GM21367 (cell line): ENCODE measurements around the gene VNN1.
"Not testable (repeated sequence)": the region's sequence is repeated elsewhere in the genome, so short reads cannot be mapped to it uniquely, and the experiment has no call there.

Experiments used
- ATAC-seq: cut with Tn5 transposase; IDR thresholded peaks from one replicate; pipeline ENCODE4 v1.9.1; 2021; ENCODE audit not compliant: unreplicated experiment

The VNN1 gene

DNA sequence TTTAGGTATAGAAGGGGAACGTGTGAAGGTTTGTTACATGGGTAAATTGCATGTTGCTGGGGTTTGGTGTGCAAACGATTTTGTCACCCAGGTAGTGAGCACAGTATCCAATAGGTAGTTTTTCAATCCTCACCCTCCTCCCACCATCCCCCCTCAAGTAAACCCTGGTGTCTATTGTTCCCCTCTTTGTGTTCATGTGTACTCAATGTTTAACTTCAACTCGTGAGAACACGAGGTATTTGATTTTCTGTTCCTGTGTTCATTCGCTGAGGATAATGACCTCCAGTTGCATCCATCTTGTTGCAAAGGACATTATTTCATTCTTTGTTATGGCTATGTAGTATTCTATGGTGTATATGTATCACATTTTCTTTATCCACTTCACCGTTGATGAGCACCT lies 11.6 kb upstream of the VNN1 start:
- ATAC-seq, result no peak

DNA sequence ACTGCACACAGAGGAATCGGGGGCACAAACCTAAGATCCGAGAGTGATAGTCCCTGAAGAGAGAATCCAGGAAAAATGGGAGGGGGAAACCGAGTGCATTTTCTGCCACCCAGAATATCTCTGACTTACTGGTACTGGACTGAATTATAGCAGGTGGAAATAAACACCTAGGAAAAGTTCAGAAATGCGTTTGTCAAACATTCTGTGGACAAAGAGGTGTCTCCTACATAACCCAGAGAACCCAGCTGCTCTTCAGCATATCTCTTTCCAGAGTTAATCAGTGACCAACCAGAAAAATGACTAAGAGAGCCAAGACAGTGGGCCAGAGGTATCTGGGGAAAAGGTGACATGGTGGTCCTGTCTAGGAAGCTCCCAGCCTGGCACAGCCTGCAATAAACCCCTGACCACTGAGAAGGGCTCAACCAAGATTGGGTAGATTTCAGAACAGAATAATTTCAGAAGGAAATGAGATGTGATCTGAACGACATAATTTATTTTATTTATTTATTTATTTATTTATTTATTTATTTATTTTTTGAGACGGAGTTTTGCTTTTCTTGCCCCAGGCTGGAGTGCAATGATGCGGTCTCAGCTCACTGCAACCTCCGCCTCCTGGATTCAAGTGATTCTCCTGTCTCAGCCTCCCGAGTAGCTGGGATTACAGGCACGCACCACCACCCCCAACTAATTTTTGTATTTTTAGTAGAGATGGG lies 6.0 kb upstream of the VNN1 start:
- no peak for ATAC-seq

DNA sequence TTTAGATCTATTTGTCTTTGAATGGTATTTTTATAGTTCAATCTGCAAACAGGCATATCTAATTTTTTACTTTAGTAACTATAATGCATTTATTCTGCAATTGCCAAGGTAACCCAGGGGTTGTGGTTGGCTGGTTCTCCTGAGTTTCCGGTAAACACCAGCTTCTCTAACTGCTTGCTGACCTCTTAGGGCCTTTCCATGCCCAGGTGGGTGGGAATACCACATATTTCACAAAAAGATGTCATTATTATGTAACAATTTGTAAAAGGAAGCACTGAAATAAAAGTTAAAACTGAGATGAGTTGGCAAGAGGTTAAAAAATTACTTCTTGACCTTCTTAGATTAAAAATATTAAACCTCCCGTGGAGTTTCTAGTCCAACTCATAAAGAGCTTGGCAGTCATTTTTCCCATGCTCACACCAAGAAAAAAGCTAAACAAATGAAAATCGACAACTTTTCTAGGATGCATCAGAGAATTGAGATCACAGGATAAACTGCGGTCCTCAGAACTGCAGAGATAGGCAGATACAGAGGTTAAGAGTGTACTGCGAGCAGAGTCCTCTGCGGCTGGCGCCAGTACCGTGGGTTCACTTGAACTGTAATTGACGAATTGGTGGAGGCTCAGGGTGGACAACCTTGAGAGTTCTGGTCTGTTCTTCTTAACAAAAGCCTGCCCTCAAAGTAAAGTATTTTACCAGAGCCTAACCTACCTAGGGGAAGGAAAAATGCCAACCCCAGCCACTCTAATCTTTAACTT lies 2.2 kb upstream of the VNN1 start:
- ATAC-seq, result no peak

DNA sequence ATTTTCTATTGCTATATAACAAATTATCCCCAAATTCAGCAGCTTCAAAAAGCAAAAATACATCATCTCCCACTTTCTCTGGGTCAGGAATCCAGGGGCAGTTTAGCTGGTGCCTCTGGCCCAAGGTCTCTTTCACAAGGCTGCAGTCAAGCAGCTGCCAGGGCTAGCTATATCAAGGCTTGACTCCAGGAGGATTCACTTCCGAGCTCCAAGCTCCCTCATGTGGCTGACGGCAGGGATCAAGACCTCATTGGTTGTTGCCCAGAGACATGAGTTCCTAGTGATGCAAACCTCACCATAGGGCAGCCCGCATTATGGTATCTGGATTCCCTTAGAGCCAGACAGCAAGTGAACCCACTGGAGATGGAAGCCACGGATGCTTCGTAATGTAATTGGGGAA lies 1.3 kb upstream of the VNN1 start:
- ATAC-seq, result no peak

DNA sequence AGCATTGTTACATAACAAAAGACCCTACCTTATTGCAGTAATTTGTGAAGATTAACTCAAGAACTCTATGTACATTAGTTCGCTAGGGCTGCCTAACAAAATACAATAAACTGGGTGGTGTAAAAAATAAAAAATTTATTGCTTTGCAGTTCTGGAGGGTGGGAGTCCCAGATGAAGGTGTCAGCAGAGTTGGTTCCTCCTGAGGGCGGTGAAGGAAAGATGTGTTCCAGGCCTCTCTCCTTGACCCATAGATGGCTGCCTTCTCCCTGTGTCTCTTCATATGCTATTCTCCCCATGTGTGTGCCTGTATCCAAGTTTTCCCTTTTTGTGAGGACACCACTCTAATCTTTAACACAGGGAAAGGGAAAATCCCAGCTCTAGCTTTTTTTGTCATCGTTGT lies 305 bp upstream of the VNN1 start:
- no peak for ATAC-seq

DNA sequence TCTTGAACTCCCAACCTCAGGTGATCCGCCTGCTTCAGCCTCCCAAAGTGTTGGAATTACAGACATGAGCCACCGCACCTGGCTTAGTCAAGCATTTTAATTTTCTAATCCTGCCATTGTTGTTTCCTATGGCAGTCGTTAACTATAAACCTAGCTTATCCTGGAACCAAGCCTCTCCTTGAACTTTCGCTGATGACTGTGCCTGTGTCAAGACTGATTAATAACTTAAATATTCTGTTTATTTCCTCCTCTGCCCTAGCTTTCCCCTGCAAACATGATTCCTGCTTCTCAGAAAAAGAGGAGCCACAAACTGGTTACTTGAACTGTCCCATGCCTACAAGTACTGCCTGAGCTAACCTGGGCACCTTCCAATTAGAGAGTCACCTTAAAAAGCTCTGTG lies 1.5 kb downstream of the VNN1 start:
- ATAC-seq, result no peak

DNA sequence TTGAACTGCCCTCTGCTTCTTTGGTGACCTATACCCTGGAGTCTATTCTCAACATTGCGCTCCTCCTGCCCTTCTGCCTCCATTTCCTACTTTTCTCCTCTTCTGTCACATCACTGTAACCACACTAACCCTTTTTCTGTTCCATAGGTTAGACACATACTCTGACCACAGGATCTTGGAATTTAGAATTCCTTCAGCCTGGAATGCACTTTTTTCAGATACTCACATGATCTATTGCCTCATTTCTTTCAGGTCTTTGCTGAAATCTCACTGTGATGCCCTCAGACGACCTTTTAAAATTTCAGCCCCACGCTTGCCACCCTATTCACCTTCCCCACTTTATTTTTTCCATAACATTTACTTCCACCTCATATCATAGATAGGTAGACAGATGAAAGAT lies 5.1 kb downstream of the VNN1 start:
- no peak for ATAC-seq

DNA sequence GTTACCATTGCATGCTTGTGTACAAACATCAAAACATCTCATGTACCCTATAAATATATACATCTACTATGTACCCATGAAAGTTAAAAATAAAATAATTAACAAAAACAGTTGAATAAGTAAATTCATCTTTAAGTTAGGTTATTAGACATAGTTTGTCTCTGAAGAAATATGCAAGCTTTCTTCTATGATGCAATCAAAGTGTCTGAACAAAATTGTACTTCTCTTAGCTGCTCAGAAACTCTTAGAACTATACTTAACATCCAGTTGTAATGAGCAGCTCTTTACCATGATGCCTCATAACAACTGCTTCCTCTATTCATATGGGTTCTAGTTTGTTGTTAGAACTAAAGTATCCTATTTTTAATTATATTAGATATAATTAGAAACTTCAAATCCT lies 5.9 kb downstream of the VNN1 start:
- ATAC-seq, result no peak

DNA sequence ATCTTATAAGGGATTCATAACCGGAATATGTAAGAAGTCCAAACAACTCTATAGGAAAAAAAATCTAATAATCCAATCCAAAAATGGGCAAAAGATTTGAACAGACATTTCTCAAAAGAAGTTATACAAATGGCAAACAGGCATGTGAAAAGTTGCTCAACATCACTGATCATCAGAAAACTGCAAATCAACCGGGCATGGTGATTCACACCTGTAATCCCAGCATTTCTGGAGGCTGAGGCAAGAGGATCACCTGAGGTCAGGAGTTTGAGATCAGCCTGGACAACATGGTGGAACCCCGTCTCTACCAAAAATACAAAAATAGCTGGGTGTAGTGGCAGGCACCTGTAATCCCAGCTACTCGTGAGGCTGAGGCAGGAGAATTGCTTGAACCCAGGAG lies 7.1 kb downstream of the VNN1 start:
- ATAC-seq, result not testable (repeated sequence)

DNA sequence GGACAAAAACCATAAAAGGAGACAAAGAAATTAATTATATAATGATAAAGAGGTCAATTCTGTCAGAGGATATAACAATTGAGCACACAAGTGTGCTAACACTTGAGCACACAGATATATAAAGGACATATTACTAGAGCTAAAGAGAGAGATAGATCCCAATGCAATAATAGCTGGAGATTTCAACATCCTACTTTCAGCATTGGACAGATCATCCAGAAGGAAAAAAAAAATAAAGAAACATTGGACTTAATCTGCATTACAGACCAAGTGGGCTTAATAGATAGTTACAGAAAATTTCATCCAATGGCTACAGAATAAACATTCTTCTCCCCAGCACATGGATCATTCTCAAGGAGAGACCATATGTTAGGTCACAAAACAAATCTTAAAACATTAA lies 9.9 kb downstream of the VNN1 start:
- no peak for ATAC-seq

DNA sequence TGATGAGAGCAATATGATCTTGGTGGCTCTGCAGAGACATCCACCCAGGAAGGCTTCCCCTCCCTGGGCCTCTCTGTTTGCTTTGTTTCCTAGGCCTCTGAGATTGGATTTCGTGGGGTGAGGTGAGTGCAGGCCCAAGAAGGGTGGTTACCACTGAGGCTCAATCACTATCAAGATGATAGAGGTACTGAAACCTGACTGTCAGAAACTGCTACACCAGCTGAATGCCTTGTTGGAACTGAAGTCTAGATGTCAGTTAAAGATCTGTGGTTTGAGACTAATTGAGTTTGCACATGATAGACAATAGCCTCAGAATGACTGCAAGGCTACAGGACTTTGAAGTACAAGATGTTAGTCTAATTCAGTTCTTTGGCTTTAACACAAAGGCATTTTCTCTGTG lies 15.2 kb downstream of the VNN1 start:
- peak; percentile 80 for ATAC-seq

DNA sequence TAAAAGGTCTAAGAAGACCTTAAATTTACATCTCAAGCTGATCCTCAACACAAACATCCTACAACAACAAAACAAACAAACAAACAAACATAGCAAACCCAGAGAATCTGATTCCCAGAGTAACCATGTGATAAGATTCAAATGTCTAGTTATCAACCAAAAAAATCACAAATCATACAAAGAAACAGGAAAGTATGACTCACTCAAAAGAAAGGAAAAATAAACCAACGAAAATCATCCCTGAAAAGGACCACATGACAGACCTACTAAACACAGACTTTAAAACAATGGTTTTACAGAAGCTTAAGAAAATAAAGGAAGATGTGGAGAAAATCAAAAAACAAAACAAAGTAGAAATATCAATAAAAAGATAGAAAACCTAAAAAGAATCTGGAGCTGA lies 18.1 kb downstream of the VNN1 start:
- no peak for ATAC-seq

DNA sequence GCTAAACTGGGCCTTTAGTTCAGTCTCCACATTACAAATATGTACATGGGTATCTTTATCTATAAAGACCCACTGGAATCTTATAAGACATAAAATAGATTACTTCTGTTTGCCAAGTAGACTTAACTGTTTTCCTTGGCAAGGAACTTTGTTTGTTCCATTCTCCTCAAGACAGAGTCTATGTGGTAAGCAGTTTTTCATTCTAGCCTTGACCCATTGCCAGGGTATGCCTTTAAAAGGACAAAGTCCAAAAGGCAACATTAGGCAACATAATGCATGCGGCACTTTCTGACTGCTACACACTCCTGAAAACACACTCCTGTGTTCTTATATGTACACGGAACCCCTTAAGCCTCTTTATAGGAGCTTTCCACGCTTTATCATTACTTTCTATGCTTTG lies 20.4 kb downstream of the VNN1 start:
- ATAC-seq, result no peak

DNA sequence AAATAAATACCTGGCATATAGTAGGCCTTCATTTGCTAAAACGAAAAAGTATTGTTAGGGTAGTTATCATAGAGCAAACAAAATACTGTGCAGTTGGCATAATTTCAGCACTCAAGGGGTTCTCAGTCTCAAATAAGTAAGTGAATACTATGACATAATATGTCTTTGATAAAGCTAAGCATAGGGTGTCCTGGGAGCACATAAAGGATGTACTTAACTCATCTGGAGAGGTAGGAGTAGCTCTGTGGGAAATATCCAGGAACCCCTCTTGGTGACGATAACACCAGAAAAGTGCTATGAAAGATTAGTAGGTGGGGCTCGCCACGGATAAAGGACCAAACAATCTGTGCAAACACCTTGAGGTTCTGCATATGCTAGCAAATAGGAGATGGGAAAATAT lies 23.2 kb downstream of the VNN1 start:
- ATAC-seq, result no peak

DNA sequence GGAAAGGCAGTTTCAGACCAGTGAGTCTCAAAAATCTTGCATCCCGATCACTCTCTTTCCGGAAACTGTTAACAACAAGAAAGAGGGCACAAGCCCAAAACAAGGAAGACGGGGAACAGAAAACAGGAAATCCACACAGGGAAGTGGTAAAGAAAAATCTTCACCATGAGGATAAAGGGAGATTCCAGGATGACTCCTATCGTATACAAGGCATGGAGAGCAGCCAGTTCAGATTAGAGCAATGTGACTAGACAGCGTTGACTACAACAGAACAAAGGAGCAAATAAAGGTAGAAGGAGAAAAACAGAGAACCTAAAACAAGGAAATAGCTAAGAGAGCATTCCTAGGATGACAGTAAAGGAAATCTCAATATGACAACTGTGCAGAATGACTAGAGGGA lies 26.5 kb downstream of the VNN1 start:
- ATAC-seq, result no peak

DNA sequence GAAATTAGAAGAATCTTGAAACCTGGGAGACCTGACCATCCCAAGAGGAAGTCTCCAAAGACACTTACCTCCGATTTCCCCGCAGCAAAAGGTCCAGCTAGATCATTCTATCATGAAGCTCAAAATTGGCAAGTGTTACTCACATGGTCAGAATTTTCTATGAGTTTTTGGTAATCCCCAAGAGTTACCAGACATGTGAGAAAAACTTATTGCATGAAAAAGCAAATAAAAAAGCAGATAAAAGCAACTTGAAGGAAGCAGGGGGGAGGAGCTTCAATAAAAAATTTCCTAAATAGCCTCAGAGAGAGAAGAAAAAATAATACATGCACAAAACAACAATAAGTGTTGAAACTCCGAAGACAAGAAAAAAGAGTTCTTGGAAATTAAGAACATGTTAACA lies 27.3 kb downstream of the VNN1 start:
- ATAC-seq, result no peak

DNA sequence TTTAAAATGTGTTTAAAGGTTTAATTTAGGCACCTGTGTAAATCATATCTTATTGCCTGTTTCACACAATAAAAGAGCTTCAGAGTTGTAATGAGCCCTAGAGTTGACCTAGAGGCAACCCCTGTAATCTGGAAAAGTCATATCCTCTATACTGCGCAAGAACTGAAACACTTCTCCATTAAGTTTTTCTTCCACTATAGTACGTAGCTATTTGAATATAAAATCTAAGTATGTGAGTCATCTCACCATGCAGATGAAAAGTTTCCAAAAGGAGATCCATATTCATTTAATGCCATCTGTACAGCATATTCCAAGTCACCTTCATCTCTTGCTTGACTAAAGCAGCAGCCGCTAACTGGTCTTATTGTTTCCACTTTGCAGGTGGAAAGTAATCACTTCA lies 28.8 kb downstream of the VNN1 start:
- no peak for ATAC-seq

DNA sequence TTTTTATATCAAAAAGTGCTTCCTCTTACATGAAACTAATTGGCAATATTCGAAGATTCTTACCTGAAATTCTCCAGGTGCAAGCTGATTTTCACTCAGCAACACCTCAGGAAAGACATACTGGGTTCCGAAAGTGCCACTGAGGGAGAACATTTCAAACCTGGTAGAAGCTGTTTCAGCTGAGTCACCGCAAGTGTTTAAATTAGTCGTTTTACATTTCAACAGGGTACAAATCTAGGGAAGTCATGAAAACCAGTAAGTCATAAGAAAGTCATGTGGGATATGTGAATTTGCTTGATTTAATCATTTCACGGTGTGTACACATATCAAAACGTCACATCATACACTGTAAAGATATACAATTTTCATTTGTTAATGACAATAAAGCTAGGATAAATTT lies 29.6 kb downstream of the VNN1 start:
- no peak for ATAC-seq

DNA sequence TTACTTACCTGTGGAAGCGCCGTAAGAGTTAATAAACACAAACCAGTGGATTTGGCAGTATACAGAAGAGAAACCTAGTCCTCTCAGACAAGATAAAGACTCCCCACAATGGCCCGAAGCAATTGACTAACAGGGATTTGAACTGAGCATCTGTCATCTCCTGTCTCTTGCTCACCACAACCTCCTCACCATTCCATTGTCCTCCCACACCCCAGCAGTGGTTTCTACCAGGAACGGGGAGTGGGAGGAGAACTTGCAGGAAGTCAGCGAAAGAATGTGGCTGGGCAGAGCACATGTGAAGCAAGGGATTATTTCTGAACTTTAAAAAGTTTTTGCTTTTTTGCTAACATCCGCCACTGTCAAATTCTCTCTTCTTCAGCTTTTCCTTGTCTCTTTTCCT lies 30.3 kb downstream of the VNN1 start:
- ATAC-seq, result no peak

DNA sequence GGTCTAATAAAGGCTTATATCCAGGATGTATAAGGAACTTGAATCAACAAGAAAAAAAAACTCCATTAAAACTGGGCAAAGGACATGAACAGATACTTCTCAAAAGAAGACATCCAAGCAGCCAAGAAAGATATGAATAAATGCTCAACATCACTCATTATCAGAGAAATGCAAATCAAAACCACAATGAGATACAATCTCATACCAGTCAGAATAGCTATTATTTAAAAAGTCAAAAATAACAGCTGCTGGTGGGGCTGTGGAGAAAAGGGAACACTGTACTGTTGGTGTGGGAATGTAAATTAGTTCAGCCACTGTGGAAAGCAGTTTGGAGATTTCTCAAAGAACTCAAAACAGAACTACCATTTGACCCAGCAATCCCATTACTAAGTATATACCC lies 34.8 kb downstream of the VNN1 start:
- ATAC-seq, result not testable (repeated sequence)

DNA sequence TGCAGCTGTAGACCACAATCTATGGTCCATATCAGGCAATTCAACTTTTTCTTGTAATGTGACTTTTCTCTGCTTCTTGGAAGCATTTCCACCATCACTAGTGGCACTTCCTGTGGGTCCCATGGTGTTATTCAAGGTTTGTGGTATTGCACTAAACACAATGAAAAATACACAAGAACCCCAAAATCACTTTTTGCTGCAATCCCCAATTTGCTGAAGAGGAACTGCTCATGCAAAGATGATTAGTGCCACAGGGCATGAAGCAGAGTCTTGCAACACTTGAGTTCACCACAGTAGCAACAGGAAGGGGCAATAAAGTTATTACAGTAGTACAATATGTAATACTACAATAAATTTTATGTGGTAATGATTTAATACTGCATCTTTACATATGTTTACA lies 38.1 kb downstream of the VNN1 start:
- ATAC-seq, result no peak

DNA sequence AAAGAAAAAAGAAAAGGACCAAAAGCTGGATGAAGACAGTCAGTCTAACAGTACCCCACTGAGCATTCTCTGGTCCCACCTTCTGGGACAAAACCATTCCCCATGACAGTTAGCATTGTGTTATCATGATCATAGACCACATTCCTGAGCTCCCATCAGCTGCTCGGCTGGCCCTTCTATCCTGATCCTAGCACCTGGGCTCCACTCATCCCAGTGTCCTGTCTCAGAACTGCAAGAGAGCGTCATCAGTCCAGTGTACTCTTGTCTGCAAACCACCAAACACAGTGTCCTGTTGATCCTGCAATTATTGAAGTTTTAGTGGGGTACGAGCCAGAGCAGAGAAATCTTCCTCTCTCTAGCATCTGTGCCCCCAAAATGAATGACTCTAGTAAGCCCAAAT lies 38.9 kb downstream of the VNN1 start:
- ATAC-seq, result no peak
